ENCODE data around the gene HDDC2.

GRCh38 chr6:125346926-125347563, 45.3 kb upstream of the HDDC2 start:
- TF ChIP-seq, protein P1, sequence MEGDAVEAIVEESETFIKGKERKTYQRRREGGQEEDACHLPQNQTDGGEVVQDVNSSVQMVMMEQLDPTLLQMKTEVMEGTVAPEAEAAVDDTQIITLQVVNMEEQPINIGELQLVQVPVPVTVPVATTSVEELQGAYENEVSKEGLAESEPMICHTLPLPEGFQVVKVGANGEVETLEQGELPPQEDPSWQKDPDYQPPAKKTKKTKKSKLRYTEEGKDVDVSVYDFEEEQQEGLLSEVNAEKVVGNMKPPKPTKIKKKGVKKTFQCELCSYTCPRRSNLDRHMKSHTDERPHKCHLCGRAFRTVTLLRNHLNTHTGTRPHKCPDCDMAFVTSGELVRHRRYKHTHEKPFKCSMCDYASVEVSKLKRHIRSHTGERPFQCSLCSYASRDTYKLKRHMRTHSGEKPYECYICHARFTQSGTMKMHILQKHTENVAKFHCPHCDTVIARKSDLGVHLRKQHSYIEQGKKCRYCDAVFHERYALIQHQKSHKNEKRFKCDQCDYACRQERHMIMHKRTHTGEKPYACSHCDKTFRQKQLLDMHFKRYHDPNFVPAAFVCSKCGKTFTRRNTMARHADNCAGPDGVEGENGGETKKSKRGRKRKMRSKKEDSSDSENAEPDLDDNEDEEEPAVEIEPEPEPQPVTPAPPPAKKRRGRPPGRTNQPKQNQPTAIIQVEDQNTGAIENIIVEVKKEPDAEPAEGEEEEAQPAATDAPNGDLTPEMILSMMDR (conservative IDR thresholded peaks at IDR 0.05; ENCODE audit: low read length), result peak; percentile 34; the same call in 1 of the 2 replicates
- TF ChIP-seq EZH2phosphoT487 (IDR thresholded peaks at IDR 0.05; ENCODE audit: borderline replicate concordance, low read depth, low read length), result no peak
